Thoracic aorta (tissue), 2 donors: ENCODE results near the gene TTC39C. TPM values are rescaled to one million over a fixed set of nuclear protein-coding genes. Genes with fewer than 3 reads are reported as not detected.

ENCODE experiments used
- ATAC-seq: fragments of 150-250 bp; one replicate; pipeline ENCODE4 v1.8.0; 2017; ENCODE audit warnings: low read depth; ENCODE audit not compliant: insufficient number of reproducible peaks, low FRiP score
- DNase-seq: peaks from one replicate; pipeline ENCODE4 v3.0.0-alpha.2; 2020; ENCODE audit warnings: low spot score
- H3K27ac ChIP-seq, 2 donors: fragments of 200-600 bp; sonication (generic); 1 replicate in 1 of 2; 2 replicates in 1 of 2; pipeline ENCODE4 v1.5.1; 2016; ENCODE audit warnings: mild to moderate bottlenecking in 2 of 2, moderate library complexity in 2 of 2
- H3K27me3 ChIP-seq: fragments of 200-600 bp; sonication (generic); replicated peaks from 2 replicates; pipeline ENCODE4 v1.6.0; 2016; ENCODE audit warnings: mild to moderate bottlenecking; ENCODE audit not compliant: insufficient read depth
- H3K36me3 ChIP-seq: fragments of 200-600 bp; sonication (generic); one replicate; pipeline ENCODE4 v1.5.1; 2016
- H3K4me1 ChIP-seq, 2 donors: fragments of 200-600 bp; sonication (generic); 1 replicate in 1 of 2; 2 replicates in 1 of 2; pipeline versions ENCODE4 v1.5.1 to v1.6.0; 2016; ENCODE audit warnings: low read depth in 2 of 2, mild to moderate bottlenecking in 1 of 2; ENCODE audit not compliant: control insufficient read depth in 1 of 2
- H3K4me3 ChIP-seq: fragments of 200-600 bp; sonication (generic); 2 replicates; pipeline ENCODE4 v1.5.1; 2016; ENCODE audit warnings: mild to moderate bottlenecking
- H3K9me3 ChIP-seq: fragments of 200-600 bp; sonication (generic); 2 replicates; pipeline ENCODE4 v1.5.1; 2016
- CTCF ChIP-seq: fragments of 200-600 bp; sonication (generic); IDR thresholded peaks from one replicate; pipeline ENCODE4 v1.5.1; 2019; ENCODE audit warnings: antibody characterized with exemption
- total RNA-seq, 2 donors: library from RNA; depleted of rRNA; stranded (reverse); fragments of >200 nt; gene quantifications; one replicate each; pipeline versions ENCODE4 v1.1.0 to v1.2.3, GENCODE V29; 2016

TTC39C gene
- total RNA-seq, 2 donors from 2014 or later = 13.5 to 23.4 TPM

DNA sequence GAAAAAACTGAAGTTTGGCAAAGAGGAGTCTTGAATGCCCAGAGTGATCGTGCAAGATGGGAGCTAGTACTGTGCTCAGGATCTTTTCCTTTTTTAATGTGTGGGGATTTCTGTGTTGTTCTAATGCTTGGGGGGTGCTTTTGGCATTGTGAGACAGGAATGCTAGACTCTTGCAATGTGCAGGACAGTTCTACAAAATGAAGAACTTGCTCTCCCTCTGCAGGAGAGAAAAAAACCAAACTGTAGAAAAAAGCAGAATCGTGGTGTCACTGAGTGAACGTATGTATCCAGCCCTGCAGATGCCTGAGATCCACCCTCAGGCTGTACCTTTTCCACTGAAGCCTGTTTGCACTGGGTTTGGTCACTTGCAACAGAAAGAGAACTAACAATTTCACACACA is 12.1 kb upstream of the TTC39C start:
- Histone ChIP-seq H3K4me3 (no peak overlapping the region), H3K36me3 (no peaks in the 10 kb centered on the region), H3K27ac (no peak overlapping the region), H3K4me1 (no peaks in the 10 kb centered on the region), H3K27me3 (no peaks in the 10 kb centered on the region), H3K9me3 (no peaks in the 10 kb centered on the region)
- no peak for ATAC-seq
- DNase-seq = no peak
- TF ChIP-seq CTCF = no peak

GRCh38 chr18:24003288-24003687 is 11.3 kb upstream of the TTC39C start:
- Histone ChIP-seq H3K27ac (no peak overlapping the region), H3K36me3 (no peaks in the 10 kb centered on the region), H3K9me3 (no peaks in the 10 kb centered on the region), H3K4me3 (no peak overlapping the region), H3K27me3 (no peaks in the 10 kb centered on the region), H3K4me1 (no peaks in the 10 kb centered on the region)
- no peak for ATAC-seq
- no peak for TF ChIP-seq CTCF
- DNase-seq = no peak

DNA sequence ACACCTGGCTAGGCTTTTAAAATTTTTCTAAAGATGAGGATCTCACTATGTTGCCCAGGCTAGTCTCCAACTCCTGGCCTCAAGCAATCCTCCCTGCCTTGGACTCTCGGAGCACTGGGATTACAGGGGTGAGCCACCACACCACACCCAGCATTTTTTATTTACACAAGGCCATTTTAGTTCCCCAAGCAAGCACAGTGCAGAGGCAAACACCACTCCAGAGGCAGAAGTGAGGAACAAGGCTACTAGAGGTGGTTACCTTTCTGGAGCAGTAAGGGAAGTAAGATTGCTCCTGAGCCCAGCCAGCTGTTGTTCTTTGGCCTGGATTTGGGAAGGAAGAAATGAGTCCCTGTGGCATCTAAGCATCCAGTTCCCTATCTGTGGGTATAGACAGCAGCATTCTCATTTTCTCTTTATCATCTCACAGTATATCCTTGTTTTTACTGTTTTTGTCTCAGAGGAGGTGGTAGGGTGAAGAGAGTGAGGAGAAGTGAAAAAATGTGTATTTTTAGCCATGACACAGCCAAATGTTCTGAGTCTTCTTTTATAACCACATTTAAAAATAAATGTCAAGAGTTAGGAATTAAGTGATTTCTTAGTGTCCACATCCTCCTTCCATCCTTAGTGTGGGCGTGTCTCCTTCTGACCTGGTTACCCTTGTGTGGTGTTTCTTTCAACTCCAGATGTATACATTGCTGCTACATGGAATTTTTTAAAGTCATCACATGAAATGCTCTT is 10.5 kb upstream of the TTC39C start:
- Histone ChIP-seq H3K36me3 (no peaks in the 10 kb centered on the region), H3K4me3 (no peak overlapping the region), H3K27me3 (no peaks in the 10 kb centered on the region), H3K9me3 (no peaks in the 10 kb centered on the region), H3K27ac (no peak overlapping the region), H3K4me1 (no peaks in the 10 kb centered on the region)
- DNase-seq (no peak), ATAC-seq (no peak)
- TF ChIP-seq CTCF = no peak

- Histone ChIP-seq H3K36me3 (no peaks in the 10 kb centered on the region), H3K4me3 (no peak overlapping the region), H3K27ac (no peak overlapping the region), H3K27me3 (no peaks in the 10 kb centered on the region), H3K4me1 (no peaks in the 10 kb centered on the region), H3K9me3 (no peaks in the 10 kb centered on the region)
- DNase-seq (no peak), ATAC-seq (no peak)
- TF ChIP-seq CTCF = no peak
Observed at GRCh38 chr18:24006712-24007313, 7.7 kb upstream of the TTC39C start.

- Histone ChIP-seq H3K36me3 (no peaks in the 10 kb centered on the region), H3K27ac (no peak overlapping the region), H3K4me1 (no peaks in the 10 kb centered on the region), H3K4me3 (no peak overlapping the region), H3K27me3 (no peaks in the 10 kb centered on the region), H3K9me3 (no peaks in the 10 kb centered on the region)
- no peak for DNase-seq
- no peak for TF ChIP-seq CTCF
- ATAC-seq = no peak
Observed at GRCh38 chr18:24009246-24009645, 5.3 kb upstream of the TTC39C start.
